ENCODE results near the gene SLC5A2. TPM values are rescaled to one million over a fixed set of nuclear protein-coding genes. Genes with fewer than 3 reads are reported as not detected.
"Not testable (repeated sequence)": the region's sequence is repeated elsewhere in the genome, so short reads cannot be mapped to it uniquely, and the experiment has no call there.

The SLC5A2 gene
- polyA plus RNA-seq (2013): 0.66 TPM

- H3K27me3 ChIP-seq (replicated peaks in 2 of 5; ENCODE audit: control insufficient read depth in 4 of 5, insufficient read depth in 5 of 5, low read length in 4 of 5): no peaks in the 10 kb centered on the region
- peaks cover 0 to 29% (median 24%) of the 10 kb centered on the region in 4 experiments for H3K4me1 ChIP-seq (ENCODE audit: control extremely low read depth in 1 of 4, control insufficient read depth in 4 of 4, insufficient read depth in 4 of 4, low read length in 3 of 4)
- ChIA-PET POLR2A (no interaction called here), CTCF (interaction anchor here (2.9 kb wide), 1 partner anchor 25 kb away, joined by 7 read pairs; no protein-coding TSS in a partner anchor)
- no peak within 1 kb of the TSS for H3K27ac ChIP-seq (ENCODE audit: insufficient read depth in 1 of 2, low read depth in 1 of 2, low read length in 2 of 2, poor library complexity in 1 of 2, severe bottlenecking in 2 of 2)
- H3K9me3 ChIP-seq (ENCODE audit: control extremely low read depth in 1 of 5, control insufficient read depth in 4 of 5, insufficient read depth in 2 of 5, low read depth in 1 of 5, low read length in 4 of 5): no peaks in the 10 kb centered on the region
- WGBS (ENCODE audit: insufficient coverage): 96% methylated on average over 3 of the region's 4 CpGs
- no peak for DNase-seq
- H3K36me3 ChIP-seq (ENCODE audit: control insufficient read depth in 4 of 4, insufficient read depth in 4 of 4, low read length in 3 of 4): no peaks in the 10 kb centered on the region
- no peak within 1 kb of the TSS for H3K4me3 ChIP-seq (ENCODE audit: control insufficient read depth in 1 of 7, extremely low read depth in 1 of 7, insufficient read depth in 4 of 7, low read depth in 2 of 7, low read length in 6 of 7)
These were observed at the start of gene SLC5A2 for GRCh38 chr16:31483081-31483480. Gene SLC5A2 (plus strand): TSS chr16:31483123. CDS start chr16:31483137, 14 bp downstream.

GRCh38 chr16:31435341-31436220 lies 47.3 kb upstream of the SLC5A2 start:
- H3K4me3 ChIP-seq (ENCODE audit: control insufficient read depth in 1 of 7, extremely low read depth in 1 of 7, insufficient read depth in 4 of 7, low read depth in 2 of 7, low read length in 6 of 7): no peak overlapping the region
- H3K36me3 ChIP-seq (ENCODE audit: control insufficient read depth in 4 of 4, insufficient read depth in 4 of 4, low read length in 3 of 4): no peaks in the 10 kb centered on the region
- DNase-seq: no peak
- H3K27me3 ChIP-seq (replicated peaks in 2 of 5; ENCODE audit: control insufficient read depth in 4 of 5, insufficient read depth in 5 of 5, low read length in 4 of 5): no peaks in the 10 kb centered on the region
- POLR2A ChIA-PET: no interaction called here
- H3K9me3 ChIP-seq (ENCODE audit: control extremely low read depth in 1 of 5, control insufficient read depth in 4 of 5, insufficient read depth in 2 of 5, low read depth in 1 of 5, low read length in 4 of 5): no peaks in the 10 kb centered on the region
- no peak overlapping the region for H3K27ac ChIP-seq (ENCODE audit: insufficient read depth in 1 of 2, low read depth in 1 of 2, low read length in 2 of 2, poor library complexity in 1 of 2, severe bottlenecking in 2 of 2)
- CTCF ChIA-PET: no interaction called here
- WGBS (ENCODE audit: insufficient coverage): 96% methylated on average over 39 of the region's 47 CpGs
- H3K4me1 ChIP-seq (ENCODE audit: control extremely low read depth in 1 of 4, control insufficient read depth in 4 of 4, insufficient read depth in 4 of 4, low read length in 3 of 4): no peaks in the 10 kb centered on the region

GRCh38 chr16:31436221-31437045 lies 46.5 kb upstream of the SLC5A2 start:
- 99% methylated on average over 44 of the region's 44 CpGs for WGBS (ENCODE audit: insufficient coverage)
- H3K4me3 ChIP-seq (ENCODE audit: control insufficient read depth in 1 of 7, extremely low read depth in 1 of 7, insufficient read depth in 4 of 7, low read depth in 2 of 7, low read length in 6 of 7): no peak overlapping the region
- no peaks in the 10 kb centered on the region for H3K27me3 ChIP-seq (replicated peaks in 2 of 5; ENCODE audit: control insufficient read depth in 4 of 5, insufficient read depth in 5 of 5, low read length in 4 of 5)
- no peak overlapping the region for H3K27ac ChIP-seq (ENCODE audit: insufficient read depth in 1 of 2, low read depth in 1 of 2, low read length in 2 of 2, poor library complexity in 1 of 2, severe bottlenecking in 2 of 2)
- H3K36me3 ChIP-seq (ENCODE audit: control insufficient read depth in 4 of 4, insufficient read depth in 4 of 4, low read length in 3 of 4): no peaks in the 10 kb centered on the region
- POLR2A ChIA-PET: no interaction called here
- no peaks in the 10 kb centered on the region for H3K4me1 ChIP-seq (ENCODE audit: control extremely low read depth in 1 of 4, control insufficient read depth in 4 of 4, insufficient read depth in 4 of 4, low read length in 3 of 4)
- DNase-seq: no peak
- CTCF ChIA-PET: no interaction called here
- H3K9me3 ChIP-seq (ENCODE audit: control extremely low read depth in 1 of 5, control insufficient read depth in 4 of 5, insufficient read depth in 2 of 5, low read depth in 1 of 5, low read length in 4 of 5): no peaks in the 10 kb centered on the region

GRCh38 chr16:31438414-31438813 lies 44.5 kb upstream of the SLC5A2 start:
- Histone ChIP-seq H3K27ac (ENCODE audit: insufficient read depth in 1 of 2, low read depth in 1 of 2, low read length in 2 of 2, poor library complexity in 1 of 2, severe bottlenecking in 2 of 2) (no peak overlapping the region), H3K4me3 (ENCODE audit: control insufficient read depth in 1 of 7, extremely low read depth in 1 of 7, insufficient read depth in 4 of 7, low read depth in 2 of 7, low read length in 6 of 7) (no peak overlapping the region), H3K4me1 (ENCODE audit: control extremely low read depth in 1 of 4, control insufficient read depth in 4 of 4, insufficient read depth in 4 of 4, low read length in 3 of 4) (peaks cover 0 to 9% (median 4%) of the 10 kb centered on the region in 4 experiments), H3K9me3 (ENCODE audit: control extremely low read depth in 1 of 5, control insufficient read depth in 4 of 5, insufficient read depth in 2 of 5, low read depth in 1 of 5, low read length in 4 of 5) (no peaks in the 10 kb centered on the region), H3K27me3 (replicated peaks in 2 of 5; ENCODE audit: control insufficient read depth in 4 of 5, insufficient read depth in 5 of 5, low read length in 4 of 5) (no peaks in the 10 kb centered on the region), H3K36me3 (ENCODE audit: control insufficient read depth in 4 of 4, insufficient read depth in 4 of 4, low read length in 3 of 4) (no peaks in the 10 kb centered on the region)
- ChIA-PET CTCF (no interaction called here), POLR2A (no interaction called here)
- WGBS (ENCODE audit: insufficient coverage): 100% methylated on average over 2 of the region's 2 CpGs
- DNase-seq: no peak

- H3K27me3 ChIP-seq (replicated peaks in 2 of 5; ENCODE audit: control insufficient read depth in 4 of 5, insufficient read depth in 5 of 5, low read length in 4 of 5); POLR2A ChIA-PET; H3K36me3 ChIP-seq (ENCODE audit: control insufficient read depth in 4 of 4, insufficient read depth in 4 of 4, low read length in 3 of 4); DNase-seq; H3K4me1 ChIP-seq (ENCODE audit: control extremely low read depth in 1 of 4, control insufficient read depth in 4 of 4, insufficient read depth in 4 of 4, low read length in 3 of 4); H3K4me3 ChIP-seq (ENCODE audit: control insufficient read depth in 1 of 7, extremely low read depth in 1 of 7, insufficient read depth in 4 of 7, low read depth in 2 of 7, low read length in 6 of 7); H3K27ac ChIP-seq (ENCODE audit: insufficient read depth in 1 of 2, low read depth in 1 of 2, low read length in 2 of 2, poor library complexity in 1 of 2, severe bottlenecking in 2 of 2); H3K9me3 ChIP-seq (ENCODE audit: control extremely low read depth in 1 of 5, control insufficient read depth in 4 of 5, insufficient read depth in 2 of 5, low read depth in 1 of 5, low read length in 4 of 5): not testable (repeated sequence)
- 74% methylated on average over 2 of the region's 4 CpGs for WGBS (ENCODE audit: insufficient coverage)
- CTCF ChIA-PET: interaction anchor here (2.1 kb wide), 1 partner anchor 9 kb away, joined by 9 read pairs; no protein-coding TSS in a partner anchor
These were observed 43.9 kb upstream of the SLC5A2 start for GRCh38 chr16:31439023-31439422.

GRCh38 chr16:31439519-31439918 lies 43.4 kb upstream of the SLC5A2 start:
- CTCF ChIA-PET: interaction anchor here (2.1 kb wide), 1 partner anchor 10 kb away, joined by 9 read pairs; no protein-coding TSS in a partner anchor
- no peak overlapping the region for H3K4me3 ChIP-seq (ENCODE audit: control insufficient read depth in 1 of 7, extremely low read depth in 1 of 7, insufficient read depth in 4 of 7, low read depth in 2 of 7, low read length in 6 of 7)

More at GRCh38 chr16:31439519-31439918, 43.4 kb upstream of the SLC5A2 start:
- Histone ChIP-seq H3K27ac (ENCODE audit: insufficient read depth in 1 of 2, low read depth in 1 of 2, low read length in 2 of 2, poor library complexity in 1 of 2, severe bottlenecking in 2 of 2) (no peak overlapping the region), H3K36me3 (ENCODE audit: control insufficient read depth in 4 of 4, insufficient read depth in 4 of 4, low read length in 3 of 4) (no peaks in the 10 kb centered on the region), H3K9me3 (ENCODE audit: control extremely low read depth in 1 of 5, control insufficient read depth in 4 of 5, insufficient read depth in 2 of 5, low read depth in 1 of 5, low read length in 4 of 5) (no peaks in the 10 kb centered on the region), H3K4me1 (ENCODE audit: control extremely low read depth in 1 of 4, control insufficient read depth in 4 of 4, insufficient read depth in 4 of 4, low read length in 3 of 4) (peaks cover 0 to 9% (median 4%) of the 10 kb centered on the region in 4 experiments), H3K27me3 (replicated peaks in 2 of 5; ENCODE audit: control insufficient read depth in 4 of 5, insufficient read depth in 5 of 5, low read length in 4 of 5) (no peaks in the 10 kb centered on the region)
- no peak for DNase-seq
- POLR2A ChIA-PET: no interaction called here
- WGBS (ENCODE audit: insufficient coverage): no CpG with 5 or more reads among the region's 3 CpGs
